Measurements from ENCODE around the gene CGA. TPM values are rescaled to one million over a fixed set of nuclear protein-coding genes. Genes with fewer than 3 reads are reported as not detected.

Gene CGA
- total and polyA plus RNA-seq, 9 donors: 0.50 to 5.0 (median 1.0) TPM

- no peak overlapping the region for H3K27ac ChIP-seq (ENCODE audit: low read length)
- H3K27me3 ChIP-seq (ENCODE audit: control insufficient read depth, insufficient read depth, low read length): peaks cover 4% of the 10 kb centered on the region
- no peak for DNase-seq
- no peaks in the 10 kb centered on the region for H3K36me3 ChIP-seq (ENCODE audit: control insufficient read depth, insufficient read depth, low read length)
- no peaks in the 10 kb centered on the region for H3K4me1 ChIP-seq (ENCODE audit: control insufficient read depth, insufficient read depth, low read length)
- no peaks in the 10 kb centered on the region for H3K9me3 ChIP-seq (replicated peaks; ENCODE audit: control insufficient read depth, low read depth, low read length)
- WGBS (ENCODE audit: insufficient coverage): no CpG with 5 or more reads among the region's 2 CpGs
- H3K4me3 ChIP-seq (ENCODE audit: low read length): no peak overlapping the region
Observed at GRCh38 chr6:87070741-87071140, 24.2 kb downstream of the CGA start.

- peaks cover 4% of the 10 kb centered on the region for H3K27me3 ChIP-seq (ENCODE audit: control insufficient read depth, insufficient read depth, low read length)
- WGBS (ENCODE audit: insufficient coverage): no CpG with 5 or more reads among the region's 3 CpGs
- H3K27ac ChIP-seq (ENCODE audit: low read length): no peak overlapping the region
- no peaks in the 10 kb centered on the region for H3K9me3 ChIP-seq (replicated peaks; ENCODE audit: control insufficient read depth, low read depth, low read length)
- H3K4me1 ChIP-seq (ENCODE audit: control insufficient read depth, insufficient read depth, low read length): no peaks in the 10 kb centered on the region
- H3K4me3 ChIP-seq (ENCODE audit: low read length): no peak overlapping the region
- no peak for DNase-seq
- no peaks in the 10 kb centered on the region for H3K36me3 ChIP-seq (ENCODE audit: control insufficient read depth, insufficient read depth, low read length)
Observed at GRCh38 chr6:87068795-87069194, 26.1 kb downstream of the CGA start.

DNA sequence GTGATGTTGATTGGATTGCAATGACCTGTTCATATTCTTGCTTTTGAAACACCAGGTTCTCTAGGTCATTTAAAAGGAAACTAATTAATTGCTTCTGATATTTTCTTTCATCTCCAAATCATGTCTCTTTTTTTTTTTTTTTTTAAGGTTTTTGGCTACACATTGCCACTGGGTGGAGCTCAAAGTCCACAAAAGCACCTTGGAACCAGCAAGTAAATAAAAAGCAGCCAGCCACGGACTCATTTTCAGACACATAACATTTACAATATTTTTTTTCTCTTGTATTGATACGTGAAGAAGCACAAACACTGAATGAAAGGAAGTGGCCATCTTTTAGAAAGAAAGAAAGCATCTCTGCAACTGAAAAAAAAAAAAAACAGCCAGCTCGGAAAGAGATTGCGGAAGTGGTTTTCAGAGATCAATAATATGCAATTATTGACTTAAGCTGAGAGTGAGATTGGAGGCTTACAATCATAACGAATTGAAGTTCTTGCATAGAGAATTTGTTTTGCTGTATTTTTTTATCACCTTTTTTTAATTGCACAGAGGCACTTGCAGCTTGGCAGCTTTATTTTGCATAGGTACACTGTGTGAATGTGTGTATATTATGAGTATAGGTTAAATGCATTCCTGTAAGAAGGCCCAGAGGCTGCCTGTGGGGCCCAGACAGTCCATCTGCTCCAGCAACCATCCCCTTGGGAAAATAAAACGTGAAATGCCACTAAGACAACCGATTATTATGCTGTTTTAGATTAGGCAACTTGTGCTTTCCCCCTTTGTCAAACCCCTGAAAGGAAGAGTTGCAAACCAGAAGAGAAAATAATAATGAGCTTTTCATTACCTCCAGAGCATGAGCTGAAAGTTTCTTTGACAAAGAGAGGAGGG is 28.2 kb downstream of the CGA start:
- Histone ChIP-seq H3K27me3 (ENCODE audit: control insufficient read depth, insufficient read depth, low read length) (peaks cover 3% of the 10 kb centered on the region), H3K4me3 (ENCODE audit: low read length) (no peak overlapping the region), H3K4me1 (ENCODE audit: control insufficient read depth, insufficient read depth, low read length) (no peaks in the 10 kb centered on the region), H3K36me3 (ENCODE audit: control insufficient read depth, insufficient read depth, low read length) (no peaks in the 10 kb centered on the region), H3K27ac (ENCODE audit: low read length) (no peak overlapping the region), H3K9me3 (replicated peaks; ENCODE audit: control insufficient read depth, low read depth, low read length) (no peaks in the 10 kb centered on the region)
- no CpG with 5 or more reads among the region's 7 CpGs for WGBS (ENCODE audit: insufficient coverage)
- DNase-seq: peak; percentile 78

GRCh38 chr6:87065117-87065516 is 29.8 kb downstream of the CGA start:
- Histone ChIP-seq H3K4me1 (ENCODE audit: control insufficient read depth, insufficient read depth, low read length) (no peaks in the 10 kb centered on the region), H3K27me3 (ENCODE audit: control insufficient read depth, insufficient read depth, low read length) (peaks cover 2% of the 10 kb centered on the region), H3K36me3 (ENCODE audit: control insufficient read depth, insufficient read depth, low read length) (no peaks in the 10 kb centered on the region), H3K4me3 (ENCODE audit: low read length) (no peak overlapping the region), H3K9me3 (replicated peaks; ENCODE audit: control insufficient read depth, low read depth, low read length) (no peaks in the 10 kb centered on the region), H3K27ac (ENCODE audit: low read length) (no peak overlapping the region)
- 69% methylated on average over 4 of the region's 5 CpGs for WGBS (ENCODE audit: insufficient coverage)
- DNase-seq: no peak

GRCh38 chr6:87059943-87060342 is 35.0 kb downstream of the CGA start:
- no peaks in the 10 kb centered on the region for H3K36me3 ChIP-seq (ENCODE audit: control insufficient read depth, insufficient read depth, low read length)
- no peaks in the 10 kb centered on the region for H3K27me3 ChIP-seq (ENCODE audit: control insufficient read depth, insufficient read depth, low read length)
- 94% methylated on average over 17 of the region's 18 CpGs for WGBS (ENCODE audit: insufficient coverage)
- H3K4me1 ChIP-seq (ENCODE audit: control insufficient read depth, insufficient read depth, low read length): no peaks in the 10 kb centered on the region
- H3K4me3 ChIP-seq (ENCODE audit: low read length): no peak overlapping the region
- H3K9me3 ChIP-seq (replicated peaks; ENCODE audit: control insufficient read depth, low read depth, low read length): no peaks in the 10 kb centered on the region
- H3K27ac ChIP-seq (ENCODE audit: low read length): no peak overlapping the region
- DNase-seq: no peak

DNA sequence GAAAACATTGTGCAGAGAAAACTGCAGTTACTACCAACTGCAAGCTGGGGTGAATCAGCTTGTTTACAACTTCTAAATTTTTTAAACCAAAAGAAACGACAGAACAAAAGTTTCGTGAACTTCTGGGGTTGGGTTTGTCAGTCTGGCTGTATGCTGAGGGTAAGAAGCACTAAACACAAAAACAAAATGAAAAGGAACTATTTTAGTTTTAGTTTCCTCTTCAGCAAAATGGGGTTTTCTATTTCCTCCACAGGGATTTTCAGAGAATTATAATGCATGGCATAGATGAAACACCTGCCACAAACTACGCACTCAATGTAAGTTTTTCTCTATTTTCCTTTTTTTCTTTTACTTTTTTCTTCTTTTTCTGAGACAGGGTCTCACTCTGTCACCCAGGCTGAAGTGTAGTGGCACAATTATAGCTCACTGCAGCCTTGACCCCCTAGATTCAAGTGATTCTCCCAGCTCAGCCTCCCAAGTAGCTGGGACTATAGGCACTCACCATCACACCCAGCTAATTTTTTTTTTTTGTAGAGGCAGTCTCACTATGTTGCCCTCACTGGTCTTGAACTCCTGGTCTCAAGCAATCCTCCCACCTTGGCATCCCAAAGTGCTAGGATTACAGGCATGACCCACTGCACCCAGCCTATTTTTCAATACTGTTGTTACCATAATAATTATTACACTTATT is 40.6 kb downstream of the CGA start:
- Histone ChIP-seq H3K9me3 (replicated peaks; ENCODE audit: control insufficient read depth, low read depth, low read length) (no peaks in the 10 kb centered on the region), H3K36me3 (ENCODE audit: control insufficient read depth, insufficient read depth, low read length) (no peaks in the 10 kb centered on the region), H3K27me3 (ENCODE audit: control insufficient read depth, insufficient read depth, low read length) (no peaks in the 10 kb centered on the region), H3K4me3 (ENCODE audit: low read length) (no peak overlapping the region), H3K4me1 (ENCODE audit: control insufficient read depth, insufficient read depth, low read length) (no peaks in the 10 kb centered on the region), H3K27ac (ENCODE audit: low read length) (no peak overlapping the region)
- DNase-seq: no peak
- WGBS (ENCODE audit: insufficient coverage): 75% methylated on average over 1 of the region's 3 CpGs

DNA sequence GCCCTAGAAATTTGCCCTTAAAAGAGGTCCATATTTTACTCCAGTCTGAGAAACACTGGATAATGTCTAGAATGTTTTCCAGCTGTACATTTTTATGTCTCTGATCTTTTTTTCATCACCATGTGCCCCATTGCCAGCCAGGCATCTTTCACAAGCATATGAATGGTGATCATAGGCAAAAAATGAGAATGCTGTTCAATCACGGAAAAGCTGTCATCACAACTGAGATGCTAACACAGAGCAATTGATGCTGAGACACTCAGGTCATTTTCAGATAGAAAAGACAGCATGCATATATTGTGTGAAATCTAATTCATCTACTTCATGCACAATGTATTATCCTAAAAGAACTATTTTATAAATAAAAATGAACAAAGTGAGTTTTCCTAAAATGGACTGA is 41.6 kb downstream of the CGA start:
- no peak for DNase-seq
- Histone ChIP-seq H3K9me3 (replicated peaks; ENCODE audit: control insufficient read depth, low read depth, low read length) (no peaks in the 10 kb centered on the region), H3K4me1 (ENCODE audit: control insufficient read depth, insufficient read depth, low read length) (no peaks in the 10 kb centered on the region), H3K27ac (ENCODE audit: low read length) (no peak overlapping the region), H3K36me3 (ENCODE audit: control insufficient read depth, insufficient read depth, low read length) (no peaks in the 10 kb centered on the region), H3K4me3 (ENCODE audit: low read length) (no peak overlapping the region), H3K27me3 (ENCODE audit: control insufficient read depth, insufficient read depth, low read length) (no peaks in the 10 kb centered on the region)
- no CpG with 5 or more reads among the region's 1 CpG for WGBS (ENCODE audit: insufficient coverage)

DNA sequence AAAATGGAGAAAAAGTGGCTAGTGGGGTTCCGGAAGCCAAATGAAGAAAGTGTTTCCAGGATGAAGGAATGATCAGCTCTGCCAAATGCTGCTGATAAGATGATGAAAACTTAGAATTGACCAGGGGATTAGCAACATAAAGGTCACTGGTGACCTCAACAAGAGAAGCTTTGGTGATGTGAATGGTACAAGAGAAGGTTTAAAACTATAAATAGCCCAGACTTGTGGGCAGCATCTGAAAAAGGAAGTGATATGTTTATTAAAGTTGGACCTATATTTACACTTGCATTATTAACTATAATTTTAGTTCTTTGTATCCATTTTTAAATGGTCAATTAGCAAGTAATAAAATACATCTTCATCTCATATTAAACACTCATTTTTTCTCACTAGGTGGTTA is 45.1 kb downstream of the CGA start:
- Histone ChIP-seq H3K4me1 (ENCODE audit: control insufficient read depth, insufficient read depth, low read length) (no peaks in the 10 kb centered on the region), H3K9me3 (replicated peaks; ENCODE audit: control insufficient read depth, low read depth, low read length) (no peaks in the 10 kb centered on the region), H3K36me3 (ENCODE audit: control insufficient read depth, insufficient read depth, low read length) (no peaks in the 10 kb centered on the region), H3K27ac (ENCODE audit: low read length) (no peak overlapping the region), H3K4me3 (ENCODE audit: low read length) (no peak overlapping the region), H3K27me3 (ENCODE audit: control insufficient read depth, insufficient read depth, low read length) (no peaks in the 10 kb centered on the region)
- WGBS (ENCODE audit: insufficient coverage): 86% methylated on average over 1 of the region's 1 CpG
- DNase-seq: no peak

- no peaks in the 10 kb centered on the region for H3K36me3 ChIP-seq (ENCODE audit: control insufficient read depth, insufficient read depth, low read length)
- H3K27ac ChIP-seq (ENCODE audit: low read length): no peak overlapping the region
- no peaks in the 10 kb centered on the region for H3K27me3 ChIP-seq (ENCODE audit: control insufficient read depth, insufficient read depth, low read length)
- no peak for DNase-seq
- no peaks in the 10 kb centered on the region for H3K4me1 ChIP-seq (ENCODE audit: control insufficient read depth, insufficient read depth, low read length)
- H3K9me3 ChIP-seq (replicated peaks; ENCODE audit: control insufficient read depth, low read depth, low read length): no peaks in the 10 kb centered on the region
- WGBS (ENCODE audit: insufficient coverage): no CpG with 5 or more reads among the region's 5 CpGs
- no peak overlapping the region for H3K4me3 ChIP-seq (ENCODE audit: low read length)
Observed at GRCh38 chr6:87045521-87046075, 49.3 kb downstream of the CGA start.

DNA sequence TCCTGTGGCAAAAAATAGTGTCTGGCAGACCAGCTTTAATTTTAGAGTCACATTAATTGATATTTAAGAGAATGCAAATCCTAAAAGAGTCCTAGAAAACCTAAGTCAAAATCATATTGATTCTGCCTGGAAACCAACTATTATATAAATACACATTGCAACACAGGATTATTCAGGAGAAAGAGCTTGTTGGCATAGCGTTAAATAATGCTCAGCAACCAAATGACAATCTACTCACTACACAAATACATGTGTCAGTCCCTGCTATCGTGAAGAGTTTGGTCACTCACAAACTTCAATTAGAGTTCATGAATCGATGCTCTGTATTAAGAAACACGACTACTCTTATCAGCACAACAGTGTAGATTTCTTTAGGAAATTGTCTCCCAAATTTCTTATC is 54.2 kb downstream of the CGA start:
- WGBS (ENCODE audit: insufficient coverage): 96% methylated on average over 3 of the region's 4 CpGs
- H3K4me1 ChIP-seq (ENCODE audit: control insufficient read depth, insufficient read depth, low read length): no peaks in the 10 kb centered on the region
- no peaks in the 10 kb centered on the region for H3K9me3 ChIP-seq (replicated peaks; ENCODE audit: control insufficient read depth, low read depth, low read length)
- no peak overlapping the region for H3K27ac ChIP-seq (ENCODE audit: low read length)
- H3K27me3 ChIP-seq (ENCODE audit: control insufficient read depth, insufficient read depth, low read length): no peaks in the 10 kb centered on the region
- no peak for DNase-seq
- no peaks in the 10 kb centered on the region for H3K36me3 ChIP-seq (ENCODE audit: control insufficient read depth, insufficient read depth, low read length)
- H3K4me3 ChIP-seq (ENCODE audit: low read length): no peak overlapping the region
